Loucy (cell line): ENCODE results near the gene PASK.

Experiments
- H2AFZ ChIP-seq: fragments of 200-600 bp; sonication (generic); 2 replicates; pipeline ENCODE4 v1.6.0; 2016; ENCODE audit warnings: antibody characterized with exemption, mild to moderate bottlenecking, low read length, moderate library complexity
- H3F3A ChIP-seq: fragments of 200-600 bp; 2 replicates; pipeline ENCODE4 v1.6.0; 2016; ENCODE audit warnings: antibody characterized with exemption, low read depth, mild to moderate bottlenecking
- H3K27me3 ChIP-seq: fragments of 200-600 bp; sonication (generic); 2 replicates; pipeline ENCODE4 v1.6.1; 2014; ENCODE audit warnings: low read length, mild to moderate bottlenecking; ENCODE audit not compliant: insufficient read depth, poor library complexity, severe bottlenecking
- H3K36me3 ChIP-seq: fragments of 200-600 bp; sonication (generic); 2 replicates; pipeline ENCODE4 v1.6.1; 2016; ENCODE audit warnings: low read length; ENCODE audit not compliant: insufficient read depth
- H3K4me1 ChIP-seq: fragments of 200-600 bp; sonication (generic); 2 replicates; pipeline ENCODE4 v1.5.1; 2014; ENCODE audit warnings: low read length, mild to moderate bottlenecking; ENCODE audit not compliant: insufficient read depth, poor library complexity, severe bottlenecking
- H3K4me2 ChIP-seq: fragments of 200-600 bp; sonication (generic); 2 replicates; pipeline ENCODE4 v1.6.0; 2014; ENCODE audit warnings: antibody characterized with exemption, low read length, low read depth, mild to moderate bottlenecking; ENCODE audit not compliant: poor library complexity, severe bottlenecking
- H3K4me3 ChIP-seq: fragments of 200-600 bp; sonication (generic); 2 replicates; pipeline ENCODE4 v1.5.1; 2014; ENCODE audit warnings: low read length, mild to moderate bottlenecking, mixed read lengths; ENCODE audit not compliant: poor library complexity, severe bottlenecking
- H3K79me2 ChIP-seq: fragments of 200-600 bp; sonication (generic); 2 replicates; pipeline ENCODE4 v1.6.1; 2014; ENCODE audit warnings: low read length; ENCODE audit not compliant: insufficient read depth
- H3K9ac ChIP-seq: fragments of 200-600 bp; sonication (generic); 2 replicates; pipeline ENCODE4 v1.6.0; 2014; ENCODE audit warnings: mild to moderate bottlenecking, low read depth, low read length, moderate library complexity; ENCODE audit not compliant: poor library complexity, severe bottlenecking
- H3K9me2 ChIP-seq: fragments of 200-600 bp; sonication (generic); replicated peaks from 2 replicates; pipeline ENCODE4 v1.6.1; 2016; ENCODE audit warnings: low read depth, low read length, mixed read lengths
- H3K9me3 ChIP-seq: fragments of 200-600 bp; sonication (generic); 2 replicates; pipeline ENCODE4 v1.6.1; 2014; ENCODE audit warnings: mild to moderate bottlenecking, antibody characterized with exemption, low read length, low read depth; ENCODE audit not compliant: insufficient read depth
- H4K20me1 ChIP-seq: fragments of 200-600 bp; sonication (generic); 2 replicates; pipeline ENCODE4 v1.6.0; 2014; ENCODE audit warnings: antibody characterized with exemption, low read length, mild to moderate bottlenecking; ENCODE audit not compliant: insufficient read depth, poor library complexity, severe bottlenecking
- CTCF ChIP-seq: fragments of 200-600 bp; sonication (generic); conservative IDR thresholded peaks from 2 replicates; pipeline ENCODE4 v1.5.1; 2014; ENCODE audit warnings: mild to moderate bottlenecking, antibody characterized with exemption, low read length
- EZH2phosphoT487 ChIP-seq: fragments of 200-600 bp; IDR thresholded peaks from 2 replicates; pipeline ENCODE4 v1.6.1; 2018; ENCODE audit warnings: antibody characterized with exemption, mild to moderate bottlenecking, moderate library complexity, borderline replicate concordance

The PASK gene

GRCh38 chr2:241159116-241159515 is 9.8 kb upstream of the PASK start:
- no peak overlapping the region for H3K4me2 ChIP-seq
- H3K36me3 ChIP-seq: peaks cover 20% of the 10 kb centered on the region; the same call in 1 of the 2 replicates
- no peaks in the 10 kb centered on the region for H3K79me2 ChIP-seq
- H2AFZ ChIP-seq: no peak overlapping the region
- no peak overlapping the region for H3K4me3 ChIP-seq
- no peaks in the 10 kb centered on the region for H3K4me1 ChIP-seq
- H4K20me1 ChIP-seq: peaks cover 3% of the 10 kb centered on the region
- no peaks in the 10 kb centered on the region for H3K9me2 ChIP-seq
- no peaks in the 10 kb centered on the region for H3F3A ChIP-seq
- no peak overlapping the region for H3K9ac ChIP-seq
- H3K9me3 ChIP-seq: no peaks in the 10 kb centered on the region
- TF ChIP-seq CTCF: no peak
- no peaks in the 10 kb centered on the region for H3K27me3 ChIP-seq

- H3K9ac ChIP-seq: no peak overlapping the region
- TF ChIP-seq EZH2phosphoT487 (no peak), CTCF (no peak)
- no peak overlapping the region for H2AFZ ChIP-seq
- no peaks in the 10 kb centered on the region for H3K9me3 ChIP-seq
- H3F3A ChIP-seq: no peaks in the 10 kb centered on the region
- H3K9me2 ChIP-seq: no peaks in the 10 kb centered on the region
- no peak overlapping the region for H3K4me2 ChIP-seq
- H4K20me1 ChIP-seq: peaks cover 3% of the 10 kb centered on the region
- no peaks in the 10 kb centered on the region for H3K27me3 ChIP-seq
- H3K4me1 ChIP-seq: peaks cover 1% of the 10 kb centered on the region
- H3K79me2 ChIP-seq: no peaks in the 10 kb centered on the region; the same call in 1 of the 2 replicates
- peaks cover 20% of the 10 kb centered on the region; the same call in 1 of the 2 replicates for H3K36me3 ChIP-seq
- H3K4me3 ChIP-seq: no peak overlapping the region
Measured at GRCh38 chr2:241158546-241158900, 9.3 kb upstream of the PASK start.

GRCh38 chr2:241157841-241158545 is 8.7 kb upstream of the PASK start:
- no peak overlapping the region for H3K4me3 ChIP-seq
- H3F3A ChIP-seq: no peaks in the 10 kb centered on the region
- no peaks in the 10 kb centered on the region for H3K9me2 ChIP-seq
- no peak overlapping the region for H2AFZ ChIP-seq
- H3K27me3 ChIP-seq: no peaks in the 10 kb centered on the region
- no peak overlapping the region for H3K9ac ChIP-seq
- no peak overlapping the region for H3K4me2 ChIP-seq
- H3K36me3 ChIP-seq: peaks cover 17% of the 10 kb centered on the region; the same call in 1 of the 2 replicates
- no peaks in the 10 kb centered on the region; the same call in 1 of the 2 replicates for H3K79me2 ChIP-seq
- H3K4me1 ChIP-seq: peaks cover 4% of the 10 kb centered on the region
- no peaks in the 10 kb centered on the region for H3K9me3 ChIP-seq
- TF ChIP-seq EZH2phosphoT487 (no peak), CTCF (no peak)
- H4K20me1 ChIP-seq: peaks cover 3% of the 10 kb centered on the region
